HG03064 (cell line): ENCODE results near the gene SNX9.
A peak's percentile ranks its signal among the peaks of the same experiment; 100 is the strongest.
"Not testable (repeated sequence)": the region's sequence is repeated elsewhere in the genome, so short reads cannot be mapped to it uniquely, and the experiment has no call there.

Experiments used
- ATAC-seq: cut with Tn5 transposase; IDR thresholded peaks from one replicate; pipeline ENCODE4 v1.9.1; 2021; ENCODE audit warnings: low read depth; ENCODE audit not compliant: unreplicated experiment

SNX9 gene

GRCh38 chr6:157879873-157880254 is 56.8 kb downstream of the SNX9 start:
- ATAC-seq: peak; percentile 44

DNA sequence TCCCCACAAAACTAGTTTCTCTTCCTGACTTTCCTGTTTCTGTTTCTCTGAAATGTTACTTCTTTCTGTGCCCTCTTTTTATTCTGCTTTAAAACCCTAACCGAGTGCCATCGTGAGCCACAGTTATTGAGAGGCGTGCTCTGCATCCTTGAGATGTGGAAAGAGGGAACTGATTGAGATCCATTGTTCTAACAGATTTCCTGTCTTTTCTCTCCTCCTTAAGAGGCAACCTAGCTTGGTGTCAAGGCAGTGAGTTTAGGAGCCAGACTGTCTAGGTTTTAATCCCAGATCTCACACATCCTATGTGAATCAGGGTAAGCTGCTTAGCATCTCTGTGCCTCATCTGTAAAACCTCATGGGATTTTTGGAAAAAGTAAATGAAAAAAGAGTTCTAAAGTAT is 57.5 kb downstream of the SNX9 start:
- no peak for ATAC-seq

GRCh38 chr6:157881342-157881741 is 58.3 kb downstream of the SNX9 start:
- ATAC-seq: no peak

- no peak for ATAC-seq
These were observed 61.7 kb downstream of the SNX9 start for GRCh38 chr6:157884756-157885155.

DNA sequence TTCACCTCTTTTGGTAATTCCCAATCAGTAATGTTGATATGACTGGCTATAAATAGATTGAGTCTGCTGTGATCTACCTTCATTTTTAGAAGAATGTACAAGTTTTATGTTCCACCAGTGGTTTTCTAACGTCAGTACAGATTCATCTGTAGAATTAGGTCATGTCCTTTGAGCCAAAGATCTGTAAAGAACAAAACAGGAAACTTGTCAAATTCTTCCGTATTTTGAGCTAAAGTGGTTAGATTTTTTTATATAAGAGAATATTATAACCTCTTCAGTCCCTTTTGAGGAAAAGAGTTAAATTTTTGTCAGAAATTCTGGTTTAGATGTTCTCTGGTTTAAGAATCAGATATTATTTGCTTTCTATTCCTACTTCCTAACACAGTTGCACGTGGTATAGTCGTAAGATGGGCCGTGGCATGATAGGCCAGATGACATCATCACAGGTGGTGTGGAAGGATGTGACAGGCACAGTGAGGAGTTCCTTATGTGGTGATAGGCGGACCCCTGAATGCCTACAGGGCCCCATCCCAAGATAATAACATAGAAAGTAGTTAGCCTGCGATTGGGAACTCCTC is 62.3 kb downstream of the SNX9 start:
- ATAC-seq: no peak

DNA sequence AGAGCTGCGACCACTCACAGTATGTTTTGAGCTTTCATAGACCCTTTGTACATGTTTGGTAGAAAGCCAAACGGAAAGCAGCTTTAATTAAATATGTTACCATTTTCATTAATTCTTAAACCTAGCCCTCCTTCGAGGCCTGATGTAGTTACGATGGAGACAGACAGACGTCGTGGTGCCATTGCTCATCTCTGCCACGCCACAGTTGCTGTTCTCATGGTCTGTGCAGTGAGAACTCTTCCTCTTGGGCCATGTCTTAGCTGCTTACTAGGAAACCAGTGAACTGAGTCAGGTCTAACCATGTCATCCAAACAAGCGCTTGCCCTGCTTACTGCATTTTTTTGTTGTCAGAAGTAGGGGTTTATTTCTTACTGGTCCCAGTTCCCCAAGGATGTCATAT is 62.8 kb downstream of the SNX9 start:
- ATAC-seq: no peak

- ATAC-seq: no peak
These were observed 64.8 kb downstream of the SNX9 start for GRCh38 chr6:157887892-157888291.

GRCh38 chr6:157891544-157892362 is 68.7 kb downstream of the SNX9 start:
- ATAC-seq: no peak

- ATAC-seq: no peak
These were observed 69.4 kb downstream of the SNX9 start for GRCh38 chr6:157892363-157892877.

DNA sequence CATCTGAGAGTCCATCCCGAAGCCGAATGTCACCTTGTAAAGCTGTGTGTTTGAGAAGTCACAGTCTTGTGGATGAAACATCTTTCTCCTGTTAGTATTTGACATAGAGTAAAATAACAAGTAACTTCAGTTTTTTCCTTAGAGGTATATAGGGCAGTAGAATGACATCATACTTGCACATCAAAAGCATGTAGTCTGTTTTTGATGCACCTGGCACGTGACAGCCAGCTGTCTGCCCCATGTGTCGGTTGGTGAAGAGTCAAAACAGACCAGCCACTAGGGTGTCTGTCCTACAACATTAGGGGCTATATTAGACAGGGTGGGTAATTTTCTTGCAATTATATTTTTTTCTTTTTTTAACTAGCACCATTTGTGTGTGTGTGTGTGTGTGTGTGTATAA is 70.2 kb downstream of the SNX9 start:
- ATAC-seq: no peak

DNA sequence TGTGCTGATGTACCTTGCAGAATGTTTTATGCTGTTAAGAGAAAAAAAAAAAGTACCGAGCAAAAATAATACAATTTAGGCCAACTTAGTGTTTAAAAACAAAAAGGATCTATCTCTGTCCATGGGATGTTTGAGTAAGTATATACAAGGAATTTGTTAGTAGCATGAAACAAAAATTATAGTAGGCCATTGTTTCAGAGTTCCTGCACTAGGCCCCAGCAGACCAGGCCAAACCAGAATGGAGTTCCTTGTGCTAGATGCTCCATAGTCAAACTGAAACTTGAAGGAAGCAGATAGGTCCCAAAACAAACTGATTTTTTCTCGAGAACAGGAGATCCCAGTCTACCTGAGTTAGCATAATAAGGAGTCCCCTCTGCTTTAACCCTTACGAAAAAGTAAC is 72.5 kb downstream of the SNX9 start:
- no peak for ATAC-seq

- no peak for ATAC-seq
These were observed 73.9 kb downstream of the SNX9 start for GRCh38 chr6:157896932-157897331.

DNA sequence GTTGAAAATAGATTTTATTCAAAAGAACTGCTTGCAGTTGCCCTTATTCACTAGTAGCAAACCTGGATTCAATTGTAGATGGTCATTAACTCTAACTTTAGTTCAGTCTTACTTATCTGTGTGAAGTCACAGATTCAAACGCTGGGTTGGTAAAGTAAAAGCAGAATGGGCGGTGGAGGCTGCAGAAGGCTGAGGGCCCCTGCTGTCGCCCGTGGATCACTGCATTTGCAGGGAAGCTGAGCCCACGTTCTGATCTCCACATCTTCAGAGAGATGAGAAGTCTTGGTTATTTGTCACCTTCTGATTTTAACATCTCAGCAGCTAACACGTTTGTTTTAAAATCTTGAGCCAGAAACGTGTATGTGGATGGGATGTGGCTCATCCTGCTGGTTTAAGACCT is 75.1 kb downstream of the SNX9 start:
- ATAC-seq: no peak

DNA sequence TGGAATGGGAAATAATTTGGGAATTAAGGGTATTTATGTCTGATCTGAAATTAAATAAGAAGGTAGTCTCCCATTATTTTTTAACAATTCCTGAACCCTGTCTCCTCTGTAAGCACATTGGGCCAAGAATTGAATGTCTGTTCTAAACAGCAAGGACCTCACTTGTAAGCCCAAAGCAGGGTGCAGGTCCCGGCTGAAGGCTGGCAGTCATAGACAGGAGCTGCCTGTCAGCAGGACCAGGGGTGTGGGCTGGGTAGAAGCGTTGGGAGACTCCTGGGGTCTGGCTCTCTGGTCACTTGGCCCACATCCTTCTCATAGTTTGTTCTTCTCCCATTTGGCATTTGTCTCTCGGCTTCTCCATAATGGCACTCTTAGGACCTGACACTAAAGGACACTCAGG is 75.6 kb downstream of the SNX9 start:
- no peak for ATAC-seq

- ATAC-seq: not testable (repeated sequence)
These were observed 77.2 kb downstream of the SNX9 start for GRCh38 chr6:157900262-157900661.

GRCh38 chr6:157900751-157901150 is 77.7 kb downstream of the SNX9 start:
- ATAC-seq: not testable (repeated sequence)

- ATAC-seq: no peak
These were observed 82.0 kb downstream of the SNX9 start for GRCh38 chr6:157904999-157905398.

DNA sequence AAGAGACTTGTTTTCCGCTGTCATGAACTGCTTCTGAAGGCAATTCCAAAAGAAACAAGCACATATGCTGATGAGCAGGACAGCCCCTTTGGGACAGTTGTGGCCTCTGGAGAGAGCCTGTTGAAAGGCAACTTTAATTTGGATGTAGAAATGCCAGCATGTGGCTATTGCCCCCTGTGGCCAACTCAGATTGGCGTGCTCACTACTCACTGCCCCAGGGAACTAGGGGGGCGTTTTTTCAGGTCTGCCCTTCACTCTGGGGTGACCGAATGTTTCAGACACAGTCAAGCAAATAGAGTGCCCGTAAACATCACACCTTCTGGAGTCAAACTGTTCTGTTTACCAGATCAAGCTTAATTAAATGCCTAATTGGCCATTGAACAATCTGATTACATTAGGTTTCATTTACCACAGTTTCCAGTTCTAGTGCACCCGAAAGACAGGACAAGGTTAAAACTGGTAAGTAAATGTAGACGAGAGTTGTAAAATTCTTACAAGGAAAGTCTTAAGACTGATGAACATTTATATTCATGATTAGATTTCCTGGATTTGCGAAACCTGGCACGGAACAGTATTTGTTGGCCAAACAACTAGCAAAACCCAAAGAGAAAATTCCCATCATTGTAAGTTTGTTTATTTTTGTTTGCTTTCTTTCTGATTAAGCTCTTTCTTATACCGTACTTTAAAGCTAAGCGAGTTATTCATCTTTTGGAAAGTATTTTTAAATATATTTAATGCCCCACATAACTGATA is 82.7 kb downstream of the SNX9 start:
- no peak for ATAC-seq

GRCh38 chr6:157906537-157907061 is 83.6 kb downstream of the SNX9 start:
- ATAC-seq: no peak

GRCh38 chr6:157907651-157908050 is 84.6 kb downstream of the SNX9 start:
- no peak for ATAC-seq
